Adipose tissue (tissue), 3 donors: ENCODE measurements around the gene KLHL3. TPM values are rescaled to one million over a fixed set of nuclear protein-coding genes. Genes with fewer than 3 reads are reported as not detected.

Source experiments
- H3K27ac ChIP-seq: one replicate; pipeline ENCODE4 v1.5.1; 2013; ENCODE audit warnings: low read depth, low read length
- WGBS, 3 donors: extraction: QIAGEN DNeasy Blood & Tissue Kit; methylation state at CpG; one replicate each; pipeline ENCODE4 v1.1.7; 2013; 5-methylcytosine and 5-hydroxymethylcytosine counted together
- polyA plus RNA-seq, 3 donors: library from polyadenylated mRNA; stranded (reverse); fragments of 200-250 nt; gene quantifications; one replicate each; pipeline ENCODE4 v1.2.3, GENCODE V29; 2013
- donor health status: healthy with polysubstance abuse.
- donor health status: Bipolar disorder and iron deficiency.
- donor health status: healthy.

The KLHL3 gene
- polyA plus RNA-seq, 3 donors, result 0.90 to 3.3 (median 1.7) TPM

DNA sequence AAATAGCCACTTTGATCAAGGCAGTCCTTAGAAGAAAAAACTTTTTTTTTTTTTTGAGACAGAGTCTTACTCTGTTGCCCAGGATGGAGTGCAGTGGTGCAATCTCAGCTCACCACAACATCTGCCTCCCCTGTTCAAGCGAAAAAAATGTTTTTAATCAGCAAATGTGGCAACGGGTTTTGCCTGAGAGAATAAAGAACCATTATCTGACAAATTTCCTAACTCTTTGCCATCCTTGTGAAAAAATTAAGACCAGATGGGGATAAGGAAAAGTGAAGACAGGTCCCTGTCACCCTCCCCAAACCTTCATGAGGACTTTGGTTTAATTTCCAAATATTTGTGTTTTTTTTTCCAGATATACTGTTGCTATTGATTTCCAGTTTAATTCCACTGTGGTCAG is 129.5 kb downstream of the KLHL3 start:
- H3K27ac ChIP-seq, result no peak overlapping the region
- 62 to 74% (median 73%) methylated on average over 2 of the region's 2 CpGs for WGBS, 3 donors

DNA sequence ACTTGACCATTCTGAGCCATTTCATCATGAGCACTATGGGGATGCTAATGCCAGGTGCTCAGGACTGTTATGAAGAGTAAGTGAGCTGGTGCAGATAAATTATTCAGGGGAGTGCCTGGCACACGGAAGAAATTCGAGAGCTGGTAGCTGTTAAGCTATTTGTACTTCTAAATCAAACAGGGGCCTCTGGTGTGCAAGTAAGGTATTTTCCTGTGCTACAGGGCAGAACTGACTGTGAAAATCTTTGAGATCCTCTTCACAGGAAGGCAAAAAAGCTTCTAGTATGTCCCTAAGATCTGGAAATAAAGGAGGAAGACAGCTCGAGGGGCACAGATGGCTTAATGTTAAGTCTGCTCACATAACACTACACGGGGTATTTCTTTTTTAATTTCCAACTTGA is 130.5 kb downstream of the KLHL3 start:
- WGBS, 3 donors, result 32 to 35% (median 34%) methylated on average over 4 of the region's 4 CpGs
- no peak overlapping the region for H3K27ac ChIP-seq

DNA sequence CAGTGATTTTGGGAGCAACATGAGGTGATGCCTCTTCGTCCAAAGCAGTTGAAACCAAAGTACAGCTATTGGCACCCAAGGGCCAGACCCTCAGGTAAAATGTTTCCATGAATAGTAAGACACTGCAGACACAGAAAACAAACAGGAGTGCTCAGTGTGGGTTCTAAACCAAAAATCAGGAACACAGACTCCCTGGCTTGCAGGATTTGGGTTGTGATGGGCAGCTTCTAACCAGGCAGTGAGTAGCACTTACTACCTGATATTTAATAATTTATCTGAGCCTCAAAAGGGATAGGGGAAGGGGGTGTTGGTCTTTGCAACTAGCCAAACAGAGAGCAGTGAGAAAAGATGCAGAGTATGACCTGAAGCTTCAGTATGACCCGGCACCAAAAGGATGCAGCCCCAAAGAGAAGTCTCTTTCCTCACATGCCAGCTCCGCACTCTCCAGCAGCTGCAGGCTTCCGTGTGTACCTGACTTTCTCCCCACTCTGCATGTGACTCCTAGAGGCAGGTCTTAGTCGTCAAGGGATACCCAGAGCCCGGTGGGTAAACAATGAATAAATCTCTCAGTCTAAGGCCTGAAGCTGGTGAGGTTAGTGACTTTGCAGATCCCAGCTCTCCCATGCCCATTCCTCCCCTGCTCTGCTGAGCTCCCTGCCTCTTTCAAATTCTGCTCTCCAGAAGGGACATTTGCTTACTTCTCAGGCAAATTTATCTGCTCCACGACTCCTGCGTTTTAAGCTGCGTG is 131.4 kb downstream of the KLHL3 start:
- H3K27ac ChIP-seq, result no peak overlapping the region
- WGBS, 3 donors, result 28 to 33% (median 30%) methylated on average over 9 of the region's 9 CpGs

DNA sequence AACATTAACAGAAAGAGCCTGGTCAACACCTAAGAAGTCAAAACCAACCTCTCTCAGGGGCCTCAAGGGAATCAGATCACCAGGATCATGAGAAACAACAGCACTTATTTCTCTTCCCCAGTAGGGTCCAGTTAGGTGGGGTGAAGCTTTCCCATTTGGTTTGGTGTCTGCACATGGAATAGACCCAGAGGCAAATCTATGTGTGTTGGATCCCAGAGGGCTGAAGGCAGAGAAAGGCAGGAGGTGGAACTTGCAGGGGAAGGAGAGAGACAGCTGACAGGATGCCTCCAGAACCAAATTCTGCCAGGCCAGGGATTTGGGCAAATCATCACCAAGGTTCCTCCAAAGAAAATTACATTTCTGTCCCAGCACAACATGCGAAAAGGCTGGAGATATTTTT is 132.0 kb downstream of the KLHL3 start:
- 88 to 90% (median 89%) methylated on average over 1 of the region's 1 CpG for WGBS, 3 donors
- H3K27ac ChIP-seq, result no peak overlapping the region

DNA sequence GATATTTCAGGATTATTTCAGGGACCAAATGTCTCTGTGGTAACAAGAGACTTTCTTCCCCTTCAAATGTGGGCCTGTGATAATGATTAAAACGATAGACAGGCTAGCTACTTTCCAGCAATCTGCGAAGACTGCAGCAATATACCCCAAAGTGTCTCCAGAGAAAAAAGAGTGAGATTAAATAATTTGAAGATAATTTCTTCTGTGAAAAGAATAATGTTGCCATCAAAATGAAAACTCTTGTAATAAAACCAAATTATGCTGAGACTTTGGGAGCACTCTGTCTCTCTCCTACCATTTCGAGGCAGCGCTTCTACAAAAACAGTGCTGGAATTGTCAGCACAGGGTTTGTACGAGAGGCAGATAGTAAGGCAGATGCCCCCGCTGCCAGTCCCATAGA is 132.5 kb downstream of the KLHL3 start:
- WGBS, 3 donors, result 91 to 93% (median 93%) methylated on average over 6 of the region's 6 CpGs

DNA sequence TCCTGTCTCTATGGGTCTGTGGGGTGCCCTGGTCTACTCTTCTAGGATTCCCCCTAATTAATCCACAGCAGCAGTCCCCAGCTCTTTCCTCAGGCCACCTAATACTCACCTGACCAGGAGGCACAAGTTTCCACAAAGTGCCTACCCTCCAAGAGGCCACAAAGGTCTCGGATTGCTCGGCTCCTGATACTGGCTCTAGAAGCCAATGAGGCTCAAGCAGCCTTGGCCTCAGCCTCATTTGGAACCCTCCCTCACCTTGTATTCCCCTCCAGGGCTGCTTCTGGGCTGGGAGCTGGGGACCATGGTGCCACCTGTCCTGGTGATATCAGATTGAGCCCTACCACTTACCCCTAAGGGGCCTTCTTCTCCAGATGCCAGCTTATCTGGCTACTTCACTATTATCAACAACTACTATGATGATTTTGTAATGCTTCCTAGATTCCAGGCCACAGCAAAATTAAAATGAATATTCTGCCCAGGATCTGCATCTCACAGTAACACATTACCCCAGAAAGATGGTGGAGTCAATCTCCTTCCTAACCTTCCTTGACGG is 133.1 kb downstream of the KLHL3 start:
- no peak overlapping the region for H3K27ac ChIP-seq
- WGBS, 3 donors, result 93 to 96% (median 96%) methylated on average over 3 of the region's 3 CpGs

More for the DNA sequence above, 132.5 kb downstream of the KLHL3 start:
- no peak overlapping the region for H3K27ac ChIP-seq

DNA sequence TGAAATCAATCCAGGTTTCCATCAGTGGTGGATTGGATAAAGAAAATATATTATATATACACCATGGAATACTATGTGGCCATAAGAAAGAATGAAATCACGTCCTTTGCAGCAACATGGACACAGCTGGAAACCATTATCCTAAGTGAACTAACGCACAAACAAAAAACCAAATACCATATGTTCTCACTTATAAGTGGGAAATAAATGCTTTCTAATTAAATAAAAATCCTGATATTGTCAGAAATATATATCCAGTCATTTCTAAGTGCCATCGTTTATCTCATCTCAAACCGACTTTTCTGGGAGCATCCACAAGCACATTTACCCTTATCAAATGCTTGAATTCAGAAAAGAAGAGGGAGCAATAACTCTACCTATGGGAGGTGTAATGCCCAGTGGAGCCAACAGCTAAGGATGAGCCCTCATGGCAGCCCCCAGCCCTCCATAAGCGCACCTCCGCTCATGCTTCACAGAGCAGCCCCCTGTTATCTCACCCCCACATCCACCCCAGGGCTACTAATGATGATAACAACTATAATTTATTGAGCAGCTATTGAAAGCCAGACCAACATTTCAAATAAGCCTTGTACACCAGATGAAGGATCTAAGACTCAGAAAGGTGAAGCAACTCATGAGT is 135.0 kb downstream of the KLHL3 start:
- no peak overlapping the region for H3K27ac ChIP-seq
- WGBS, 3 donors, result 79 to 89% (median 88%) methylated on average over 6 of the region's 6 CpGs

DNA sequence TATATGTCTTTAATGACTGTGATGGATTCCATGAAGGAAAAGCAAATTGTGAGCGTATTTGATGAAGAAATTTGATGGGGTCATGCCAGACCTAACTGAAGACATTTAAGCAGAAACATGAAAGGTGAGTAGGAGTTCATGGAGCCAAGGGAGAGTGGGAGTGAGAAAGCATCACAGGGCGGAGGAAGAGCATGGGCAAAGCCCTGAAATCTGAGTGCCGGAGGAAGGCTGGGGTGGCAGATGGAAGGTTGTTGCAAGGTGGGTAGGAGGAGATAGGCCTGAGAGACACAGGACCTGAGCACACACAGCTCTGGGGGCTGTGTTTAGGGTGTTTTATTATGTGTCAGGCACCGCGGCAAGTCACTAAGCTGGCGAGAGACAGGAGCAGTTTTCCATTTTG is 136.4 kb downstream of the KLHL3 start:
- no peak overlapping the region for H3K27ac ChIP-seq
- WGBS, 3 donors, result 72 to 85% (median 81%) methylated on average over 6 of the region's 6 CpGs

DNA sequence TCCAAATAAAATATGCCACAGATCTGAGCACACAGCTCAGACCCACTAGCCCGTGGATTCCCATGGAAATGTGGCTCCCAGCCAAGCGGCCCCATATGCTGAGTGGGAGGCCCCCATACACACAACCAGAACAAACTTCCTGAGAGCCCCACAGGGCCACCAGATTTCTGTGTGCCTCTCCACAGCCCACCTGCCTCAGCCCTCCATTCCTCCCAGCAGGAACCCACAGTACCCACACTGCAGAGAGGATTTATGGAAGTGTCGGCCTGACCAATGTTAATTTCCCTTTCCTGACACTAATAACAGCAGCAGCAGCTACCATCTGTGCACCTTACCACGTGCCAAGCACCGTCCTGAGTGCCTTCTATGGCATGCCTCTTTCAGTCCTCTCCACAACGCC is 137.5 kb downstream of the KLHL3 start:
- 28 to 48% (median 32%) methylated on average over 6 of the region's 6 CpGs for WGBS, 3 donors
- H3K27ac ChIP-seq, result no peak overlapping the region

DNA sequence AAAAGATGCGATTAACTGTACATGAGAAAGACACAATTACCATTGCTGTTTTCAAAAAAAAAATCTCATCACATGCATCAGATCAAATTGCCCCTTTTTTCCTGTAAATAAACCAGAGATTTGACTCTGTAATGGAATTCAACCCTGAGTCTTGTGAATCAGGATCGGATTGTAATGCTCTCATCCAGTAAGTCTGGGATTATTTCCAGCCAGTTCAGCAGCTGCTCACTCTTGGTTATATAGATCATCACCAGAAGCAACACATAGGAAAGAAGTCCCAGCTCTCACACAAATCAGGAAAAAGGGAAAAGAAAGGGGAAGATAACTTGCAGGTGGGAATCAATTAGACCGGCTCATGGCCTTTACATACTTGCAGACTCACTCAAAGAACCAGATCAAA is 138.9 kb downstream of the KLHL3 start:
- 80 to 84% (median 83%) methylated on average over 3 of the region's 3 CpGs for WGBS, 3 donors

DNA sequence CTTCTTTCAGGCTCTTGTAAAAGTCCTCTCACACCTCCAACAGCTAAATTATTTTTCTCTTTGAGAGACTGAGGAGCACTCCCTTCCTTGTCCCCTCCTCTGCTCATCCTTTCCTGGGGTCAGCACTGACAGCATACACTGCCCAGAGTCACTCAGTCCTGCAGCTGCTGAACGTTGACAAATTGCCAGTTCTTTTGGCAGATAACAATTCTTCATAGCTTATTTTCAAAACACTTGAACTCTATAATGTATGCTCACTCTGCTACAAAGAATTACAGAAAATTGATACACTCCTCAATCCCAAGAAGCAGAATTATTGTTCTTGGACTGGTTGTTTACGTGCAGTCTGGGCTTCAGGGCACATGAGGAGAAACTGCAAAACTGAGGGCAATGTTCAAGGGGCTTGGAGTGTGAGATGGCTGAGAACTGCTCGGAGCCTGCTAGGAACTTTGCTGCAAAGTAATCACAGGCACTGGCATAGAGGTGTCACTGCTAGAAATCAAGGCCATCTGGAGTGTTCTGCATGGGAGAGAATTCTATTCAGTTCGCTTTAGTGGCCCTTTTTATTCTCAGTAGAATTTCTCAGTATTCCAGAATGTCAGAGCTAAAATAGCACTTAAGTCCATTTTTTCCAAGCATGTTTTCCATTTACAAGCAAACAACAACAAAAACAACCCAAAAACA is 140.4 kb downstream of the KLHL3 start:
- no peak overlapping the region for H3K27ac ChIP-seq
- 42 to 61% (median 59%) methylated on average over 4 of the region's 4 CpGs for WGBS, 3 donors

More for the DNA sequence above, 138.9 kb downstream of the KLHL3 start:
- no peak overlapping the region for H3K27ac ChIP-seq

DNA sequence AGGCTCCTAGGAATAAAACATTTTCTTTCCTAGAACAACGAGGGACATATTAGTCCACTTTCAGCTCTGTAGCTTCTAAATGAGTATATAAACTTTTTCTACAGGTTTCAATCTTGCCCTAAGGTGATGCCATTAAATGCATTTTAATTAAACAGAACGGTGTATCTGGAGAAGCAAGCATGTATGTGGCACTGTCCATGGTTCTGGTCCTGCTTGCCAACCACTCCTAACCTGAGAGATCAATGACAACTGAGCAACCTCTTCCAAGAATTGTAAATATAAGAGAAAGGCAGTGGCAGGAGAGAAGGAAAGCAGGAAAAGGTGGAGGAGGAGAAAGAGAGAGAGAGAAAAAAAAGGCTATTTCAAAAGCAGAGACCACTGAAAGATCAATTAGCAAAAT is 141.2 kb downstream of the KLHL3 start:
- WGBS, 3 donors, result 37 to 51% (median 49%) methylated on average over 2 of the region's 2 CpGs
- no peak overlapping the region for H3K27ac ChIP-seq

DNA sequence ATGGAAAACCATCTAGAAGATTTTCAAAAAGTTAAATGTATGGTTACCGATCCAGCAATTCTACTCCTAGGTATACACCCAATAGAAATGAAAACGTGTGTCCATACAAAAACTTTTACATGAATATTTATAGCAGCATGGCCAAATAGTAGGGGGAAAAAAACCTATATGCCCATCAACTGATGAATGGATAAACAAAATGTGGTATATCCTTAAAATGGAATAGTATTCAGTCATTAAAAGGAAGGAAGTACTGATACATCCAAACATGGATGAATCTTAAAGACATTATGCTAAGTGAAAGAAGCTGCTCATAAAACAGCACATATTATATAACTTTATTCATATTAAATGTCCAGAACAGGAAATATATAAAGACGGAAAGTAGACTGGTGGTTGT is 143.6 kb downstream of the KLHL3 start:
- H3K27ac ChIP-seq, result no peak overlapping the region
- WGBS, 3 donors, result 82 to 90% (median 90%) methylated on average over 3 of the region's 3 CpGs

DNA sequence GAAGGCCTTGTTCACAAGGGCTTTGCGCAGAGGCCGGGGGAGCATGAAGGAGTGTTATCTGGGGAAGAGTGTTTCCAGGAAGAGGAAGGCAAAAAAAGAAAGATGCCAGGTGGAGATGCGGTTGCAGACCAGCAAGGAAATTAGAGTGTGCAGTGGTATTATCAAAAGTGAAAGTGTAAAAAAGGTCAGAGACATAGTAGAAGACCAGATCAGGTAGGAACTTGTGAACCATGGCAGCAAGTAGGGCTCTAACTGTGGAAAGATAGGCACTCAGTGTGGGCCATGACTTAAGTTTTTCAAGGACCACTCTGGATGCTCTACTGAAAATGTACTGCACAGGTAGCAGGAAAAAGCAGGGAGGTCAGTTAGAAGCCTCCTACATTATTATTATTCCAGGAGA is 146.7 kb downstream of the KLHL3 start:
- 67 to 78% (median 75%) methylated on average over 3 of the region's 3 CpGs for WGBS, 3 donors
- no peak overlapping the region for H3K27ac ChIP-seq

DNA sequence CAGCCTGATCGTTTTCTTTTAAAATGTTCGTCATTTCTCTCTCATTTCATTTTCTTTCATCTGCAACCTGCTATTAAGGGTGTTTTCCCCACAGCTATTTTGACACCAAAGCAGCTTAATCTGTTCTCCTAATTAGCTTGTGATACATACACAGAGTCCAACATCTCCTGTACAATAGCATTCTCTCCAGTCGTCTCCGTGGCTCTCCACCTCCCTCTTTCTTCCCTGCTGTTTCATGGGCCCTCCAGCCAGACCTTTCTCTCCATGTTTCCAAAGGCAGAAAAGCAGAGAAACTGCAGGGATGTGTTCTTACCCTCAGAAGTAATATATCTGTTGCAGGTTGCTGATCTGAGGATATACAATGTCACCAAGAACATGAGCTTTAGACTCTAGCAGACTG is 148.0 kb downstream of the KLHL3 start:
- WGBS, 3 donors, result 82 to 85% (median 85%) methylated on average over 4 of the region's 4 CpGs
- H3K27ac ChIP-seq, result no peak overlapping the region

DNA sequence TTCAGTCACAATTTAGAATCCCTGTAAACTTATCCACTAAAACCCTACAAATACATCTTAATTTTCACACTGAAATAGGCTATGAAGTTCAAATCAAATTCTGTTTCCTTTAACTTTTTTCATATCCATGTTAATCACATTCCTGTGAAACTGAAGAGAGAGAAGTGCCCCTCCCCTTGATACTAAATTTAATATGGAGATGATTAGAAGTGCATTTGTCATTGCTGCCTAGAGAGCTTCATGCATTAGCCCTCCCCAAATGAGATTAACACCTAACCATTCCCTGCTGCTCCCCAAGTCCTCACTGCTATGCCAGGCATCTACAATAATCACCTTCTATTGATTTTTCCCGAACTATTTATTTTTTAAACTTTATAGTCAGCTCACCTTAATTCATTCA is 151.6 kb downstream of the KLHL3 start:
- WGBS, 3 donors, result 40 to 94% (median 93%) methylated on average over 1 of the region's 1 CpG

DNA sequence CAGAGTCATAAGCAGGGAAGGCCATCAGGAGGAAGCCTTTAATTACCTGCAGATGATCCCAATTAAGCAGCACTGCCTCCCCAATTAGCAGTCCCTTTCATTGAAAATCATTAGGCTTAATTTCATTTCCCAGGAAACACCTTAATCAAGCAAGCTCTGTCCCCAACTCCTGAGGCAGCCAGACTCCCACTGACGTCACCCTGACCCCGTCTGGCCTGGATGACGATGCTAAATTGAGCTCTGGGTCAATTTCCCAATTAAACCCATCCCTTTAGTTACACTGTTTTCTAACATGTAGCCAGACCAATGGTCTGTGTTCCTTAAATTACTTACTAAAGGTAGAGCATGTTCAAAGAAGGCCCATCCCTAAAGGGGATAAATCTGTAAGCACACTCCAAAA is 152.8 kb downstream of the KLHL3 start:
- 54 to 70% (median 55%) methylated on average over 3 of the region's 3 CpGs for WGBS, 3 donors
- H3K27ac ChIP-seq, result no peak overlapping the region

More for the DNA sequence above, 151.6 kb downstream of the KLHL3 start:
- H3K27ac ChIP-seq, result no peak overlapping the region

DNA sequence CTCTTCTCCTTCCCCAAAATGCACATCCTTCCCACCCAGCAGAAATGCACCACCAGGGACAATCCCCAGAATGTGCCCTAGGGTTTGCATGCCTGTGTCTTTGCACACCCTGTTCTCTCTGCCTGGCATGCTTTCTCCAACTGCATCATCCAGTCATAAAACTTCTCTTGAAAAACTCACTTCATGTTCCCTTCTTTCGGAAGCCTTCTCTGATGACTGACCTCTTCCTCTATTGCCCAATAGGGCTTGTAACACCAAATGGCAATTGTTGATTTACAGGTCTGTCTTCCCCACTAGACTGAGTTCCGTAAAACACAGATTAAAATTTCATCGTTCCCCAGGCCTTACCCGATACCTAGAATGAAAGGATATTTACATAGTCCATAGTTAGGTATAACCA is 153.7 kb downstream of the KLHL3 start:
- H3K27ac ChIP-seq, result no peak overlapping the region
- WGBS, 3 donors, result 60 to 88% (median 61%) methylated on average over 4 of the region's 4 CpGs

DNA sequence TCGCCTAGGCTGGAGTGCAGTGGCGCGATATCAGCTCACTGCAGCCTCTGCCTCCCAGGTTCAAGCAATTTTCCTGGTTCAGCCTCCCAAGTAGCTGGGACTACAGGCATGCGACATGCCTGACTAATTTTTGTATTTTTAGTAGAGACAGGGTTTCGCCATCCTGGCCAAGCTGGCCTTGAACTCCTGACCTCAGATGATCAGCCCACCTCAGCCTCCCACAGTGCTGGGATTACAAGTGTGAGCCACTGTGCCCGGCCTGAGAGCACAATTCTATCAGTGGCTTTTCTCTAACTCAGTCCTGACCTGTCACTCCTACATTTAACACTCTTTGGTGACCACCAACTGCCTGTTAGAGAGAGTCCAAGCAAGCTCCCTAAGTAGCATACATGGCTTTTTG is 154.1 kb downstream of the KLHL3 start:
- WGBS, 3 donors, result 59 to 68% (median 65%) methylated on average over 5 to 6 of the region's 6 CpGs
- no peak overlapping the region for H3K27ac ChIP-seq
